GM12864 (cell line): Measurements from ENCODE around the gene SLC25A24.

Experiments used
- DNase-seq: peaks from one replicate; pipeline ENCODE4 v3.0.0-alpha.2; 2011; ENCODE audit warnings: low read depth
- H3K4me3 ChIP-seq: 2 replicates; pipeline ENCODE4 v1.5.1; 2011; ENCODE audit warnings: mild to moderate bottlenecking, low read depth, low read length, control low read depth
- CTCF ChIP-seq: IDR thresholded peaks from 2 replicates; pipeline ENCODE4 v1.5.1; 2011; ENCODE audit warnings: low read depth, mild to moderate bottlenecking, moderate library complexity, low read length, control low read depth, inconsistent platforms; ENCODE audit errors: missing control alignments

The SLC25A24 gene

GRCh38 chr1:108097018-108097417 lies 103.1 kb downstream of the SLC25A24 start:
- no peak overlapping the region for H3K4me3 ChIP-seq
- no peak for TF ChIP-seq CTCF
- DNase-seq, result no peak

GRCh38 chr1:108096089-108096488 lies 104.1 kb downstream of the SLC25A24 start:
- no peak for TF ChIP-seq CTCF
- no peak for DNase-seq
- no peak overlapping the region for H3K4me3 ChIP-seq

- DNase-seq, result no peak
- no peak for TF ChIP-seq CTCF
Measured at GRCh38 chr1:108089477-108089876, 110.7 kb downstream of the SLC25A24 start.

GRCh38 chr1:108085628-108086027 lies 114.5 kb downstream of the SLC25A24 start:
- no peak overlapping the region for H3K4me3 ChIP-seq
- no peak for DNase-seq
- TF ChIP-seq CTCF, result no peak

More at GRCh38 chr1:108089477-108089876, 110.7 kb downstream of the SLC25A24 start:
- H3K4me3 ChIP-seq, result no peak overlapping the region

- DNase-seq, result no peak
- TF ChIP-seq CTCF, result no peak
- no peak overlapping the region for H3K4me3 ChIP-seq
Measured at GRCh38 chr1:108084866-108085477, 115.2 kb downstream of the SLC25A24 start.
